GM18873 (cell line): Measurements from ENCODE around the gene OR13C8.

Experiments
- ATAC-seq: cut with Tn5 transposase; IDR thresholded peaks from one replicate; pipeline ENCODE4 v1.9.1; 2021; ENCODE audit warnings: mild to moderate bottlenecking, moderate library complexity, moderate number of reproducible peaks; ENCODE audit not compliant: unreplicated experiment, low FRiP score

OR13C8 gene

DNA sequence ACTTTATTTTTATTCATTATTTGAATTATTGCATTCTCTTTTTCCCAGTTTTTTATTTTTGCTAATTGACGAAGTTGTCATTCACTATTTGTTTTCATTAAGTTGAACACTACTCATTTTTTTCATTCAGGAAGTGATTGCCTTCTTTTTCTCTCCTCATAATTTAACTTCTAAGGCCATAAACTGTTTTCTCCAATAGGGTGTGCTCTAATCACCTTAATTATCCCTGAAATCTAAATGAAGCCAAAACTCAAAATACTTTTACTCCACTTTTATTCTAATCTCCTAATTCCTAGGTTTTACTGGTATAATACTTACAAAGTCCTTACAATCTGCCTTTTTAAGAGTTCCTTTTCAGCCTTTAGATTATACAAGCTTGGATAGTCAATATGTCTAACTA lies 39.4 kb downstream of the OR13C8 start:
- no peak for ATAC-seq

DNA sequence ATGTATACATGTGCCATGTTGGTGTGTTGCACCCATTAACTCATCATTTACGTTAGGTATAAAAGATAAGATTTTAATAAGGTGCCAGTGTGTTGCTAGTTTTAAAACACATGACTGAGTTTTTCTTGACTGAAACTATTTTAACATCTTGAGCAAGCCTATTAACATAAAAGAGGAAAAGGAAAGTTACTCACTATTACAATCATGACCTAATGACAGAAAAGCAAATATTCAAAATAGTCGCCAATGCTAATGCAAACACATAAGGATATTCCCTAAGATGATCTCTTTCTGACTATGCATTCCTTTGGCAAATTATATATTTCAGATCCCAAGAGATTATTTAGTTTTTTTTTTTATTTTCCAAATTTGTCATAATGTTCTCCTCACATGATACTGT lies 42.2 kb downstream of the OR13C8 start:
- no peak for ATAC-seq

- ATAC-seq: no peak
Observed at GRCh38 chr9:104617418-104617817, 48.5 kb downstream of the OR13C8 start.

DNA sequence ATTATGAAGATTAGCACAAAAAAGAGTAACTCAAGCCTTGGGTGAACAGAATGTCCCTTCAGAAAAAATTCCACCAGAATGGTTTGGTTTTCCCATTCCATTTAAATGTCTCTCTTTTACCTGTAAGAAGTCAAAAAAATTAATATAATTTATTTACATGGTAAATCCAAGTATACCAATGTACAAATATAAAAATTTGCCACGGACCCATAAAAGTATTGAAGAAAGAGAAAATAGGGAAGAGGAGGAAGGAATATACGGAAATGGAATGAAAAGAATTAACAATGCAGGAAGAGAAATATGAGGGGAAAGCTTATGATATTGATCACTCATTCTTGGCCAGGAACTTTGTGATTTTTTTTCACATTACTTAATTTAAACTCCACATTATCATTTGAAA lies 49.1 kb downstream of the OR13C8 start, which contains the start of gene OR13C9:
OR13C9 (minus strand) TSS at position 101 of the 400 bp plus-strand sequence; CDS start at position 101, 0 bp downstream.
- no peak for ATAC-seq
